Right lobe of liver (tissue), 4 donors: Measurements from ENCODE around the gene SLC17A4.

Experiments
- POLR2A ChIP-seq: fragments of 450-650 bp; IDR thresholded peaks from one replicate; pipeline ENCODE4 v1.6.1; 2017; ENCODE audit warnings: antibody characterized with exemption, mild to moderate bottlenecking
- TF ChIP-seq, protein P1 (sequence below), 4 donors: fragments of 200-600 bp in 3 of 4; fragments of 450-650 bp in 1 of 4; IDR thresholded peaks; one replicate each; pipeline versions ENCODE4 v1.5.1 to v1.8.0; 2016 to 2022; ENCODE audit warnings: antibody characterized with exemption in 4 of 4, mild to moderate bottlenecking in 2 of 4
- donor health status: DM: no; HTN: no; CAD: no.
- donor health status: DM: no; HTN: no; CAD: no.
- donor health status: DM: no; HTN: yes; CAD: no.

DNA sequence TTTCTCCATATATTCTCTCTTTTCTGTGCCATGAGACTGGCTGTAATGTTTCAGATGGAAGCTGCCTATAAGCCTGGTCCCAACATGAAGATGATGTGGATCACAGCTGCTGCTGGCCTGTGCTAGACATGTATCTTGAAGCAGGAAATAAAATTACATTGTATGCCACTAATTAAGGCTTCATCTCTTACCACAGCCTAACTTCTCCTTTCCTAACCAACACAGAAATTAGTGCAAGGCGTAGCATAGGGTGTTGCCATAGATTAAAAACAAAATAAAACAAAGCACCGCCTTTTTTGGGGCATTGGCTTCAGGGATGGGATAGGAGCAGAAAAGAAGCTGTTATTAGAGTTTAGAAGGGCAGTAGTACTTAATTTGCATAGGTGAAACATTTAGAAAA is 4.7 kb upstream of the SLC17A4 start:
- TF ChIP-seq, protein P1, sequence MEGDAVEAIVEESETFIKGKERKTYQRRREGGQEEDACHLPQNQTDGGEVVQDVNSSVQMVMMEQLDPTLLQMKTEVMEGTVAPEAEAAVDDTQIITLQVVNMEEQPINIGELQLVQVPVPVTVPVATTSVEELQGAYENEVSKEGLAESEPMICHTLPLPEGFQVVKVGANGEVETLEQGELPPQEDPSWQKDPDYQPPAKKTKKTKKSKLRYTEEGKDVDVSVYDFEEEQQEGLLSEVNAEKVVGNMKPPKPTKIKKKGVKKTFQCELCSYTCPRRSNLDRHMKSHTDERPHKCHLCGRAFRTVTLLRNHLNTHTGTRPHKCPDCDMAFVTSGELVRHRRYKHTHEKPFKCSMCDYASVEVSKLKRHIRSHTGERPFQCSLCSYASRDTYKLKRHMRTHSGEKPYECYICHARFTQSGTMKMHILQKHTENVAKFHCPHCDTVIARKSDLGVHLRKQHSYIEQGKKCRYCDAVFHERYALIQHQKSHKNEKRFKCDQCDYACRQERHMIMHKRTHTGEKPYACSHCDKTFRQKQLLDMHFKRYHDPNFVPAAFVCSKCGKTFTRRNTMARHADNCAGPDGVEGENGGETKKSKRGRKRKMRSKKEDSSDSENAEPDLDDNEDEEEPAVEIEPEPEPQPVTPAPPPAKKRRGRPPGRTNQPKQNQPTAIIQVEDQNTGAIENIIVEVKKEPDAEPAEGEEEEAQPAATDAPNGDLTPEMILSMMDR (IDR thresholded peaks at IDR 0.05): no peak
- TF ChIP-seq POLR2A: no peak
